ENCODE results near the gene PHF23.

Gene PHF23

DNA sequence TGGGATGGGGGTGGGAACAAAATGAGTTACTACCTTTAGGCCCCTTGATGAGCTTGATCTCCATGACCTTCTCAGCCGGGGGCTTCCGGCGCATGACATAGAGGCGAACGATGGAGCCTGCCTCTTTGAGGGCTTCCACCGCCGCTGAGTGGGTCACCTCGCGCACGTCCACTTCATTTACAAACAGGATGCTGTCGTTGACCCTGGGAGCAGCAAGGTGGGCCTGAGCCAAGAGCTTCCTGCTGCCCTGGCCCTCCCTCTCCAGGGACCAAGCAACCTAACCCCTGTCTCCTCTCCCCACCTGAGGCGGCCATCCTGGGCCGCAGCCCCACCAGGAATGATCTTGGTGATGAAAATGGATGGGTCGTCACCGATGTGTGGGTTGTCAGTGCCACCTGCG is 35.9 kb downstream of the PHF23 start:
- no peak for DNase-seq (ENCODE audit: low spot score)

DNA sequence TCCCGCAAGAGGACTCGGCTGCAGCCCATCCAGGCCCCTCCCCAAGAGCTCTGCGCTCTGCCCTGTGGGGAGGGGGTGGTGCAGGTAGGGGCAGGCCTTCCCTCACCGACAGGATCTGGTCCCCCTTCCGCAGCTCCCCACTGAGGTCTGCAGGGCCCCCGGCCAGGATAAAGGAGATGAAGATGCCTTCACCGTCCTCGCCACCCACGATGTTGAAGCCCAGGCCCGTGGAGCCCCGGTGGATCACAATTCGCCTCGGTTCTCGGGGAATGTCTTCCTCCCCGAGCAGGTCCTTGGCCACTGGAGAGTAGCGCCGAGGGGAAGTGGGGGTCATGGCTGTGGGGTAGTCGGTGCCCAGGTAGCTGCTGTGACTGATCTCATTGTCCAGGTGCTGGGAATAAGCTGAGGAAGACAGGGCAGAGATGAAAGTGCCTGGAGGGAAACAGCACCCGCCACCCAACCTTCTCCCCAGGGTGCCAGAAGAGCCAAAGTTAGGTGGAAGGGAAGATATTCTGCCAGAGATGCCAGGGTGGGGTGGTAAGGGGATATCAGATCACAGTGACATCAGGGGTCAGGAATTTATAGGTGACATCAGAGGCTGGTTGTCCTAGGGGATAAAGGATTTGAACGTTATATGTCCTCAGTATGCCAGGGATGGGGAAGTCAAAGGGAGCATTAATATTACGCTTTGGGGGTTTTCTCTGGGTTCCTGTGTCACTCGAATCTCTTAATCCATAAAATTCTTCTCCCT is 42.4 kb downstream of the PHF23 start:
- DNase-seq (ENCODE audit: low spot score) = no peak

DNA sequence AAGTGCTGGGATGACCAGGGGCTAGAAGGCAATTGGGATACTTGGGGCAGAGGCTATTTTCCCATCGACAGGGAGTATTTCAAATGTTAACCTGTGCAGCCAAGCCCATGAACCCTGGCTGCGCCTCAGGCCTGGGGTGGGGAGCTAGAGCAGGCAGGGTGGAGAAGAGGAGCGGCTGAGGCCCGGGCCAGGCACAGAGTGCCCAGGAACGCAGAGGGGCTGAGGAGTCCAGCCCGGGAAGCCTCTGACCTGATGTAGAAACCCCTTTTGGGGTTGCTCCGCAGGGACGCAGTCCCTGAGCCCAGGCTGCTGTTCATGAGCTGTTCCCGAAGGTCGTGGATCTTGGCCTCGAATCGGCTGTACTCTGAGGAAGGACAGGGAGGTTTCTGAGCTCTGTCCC is 43.3 kb downstream of the PHF23 start:
- no peak for DNase-seq (ENCODE audit: low spot score)

DNA sequence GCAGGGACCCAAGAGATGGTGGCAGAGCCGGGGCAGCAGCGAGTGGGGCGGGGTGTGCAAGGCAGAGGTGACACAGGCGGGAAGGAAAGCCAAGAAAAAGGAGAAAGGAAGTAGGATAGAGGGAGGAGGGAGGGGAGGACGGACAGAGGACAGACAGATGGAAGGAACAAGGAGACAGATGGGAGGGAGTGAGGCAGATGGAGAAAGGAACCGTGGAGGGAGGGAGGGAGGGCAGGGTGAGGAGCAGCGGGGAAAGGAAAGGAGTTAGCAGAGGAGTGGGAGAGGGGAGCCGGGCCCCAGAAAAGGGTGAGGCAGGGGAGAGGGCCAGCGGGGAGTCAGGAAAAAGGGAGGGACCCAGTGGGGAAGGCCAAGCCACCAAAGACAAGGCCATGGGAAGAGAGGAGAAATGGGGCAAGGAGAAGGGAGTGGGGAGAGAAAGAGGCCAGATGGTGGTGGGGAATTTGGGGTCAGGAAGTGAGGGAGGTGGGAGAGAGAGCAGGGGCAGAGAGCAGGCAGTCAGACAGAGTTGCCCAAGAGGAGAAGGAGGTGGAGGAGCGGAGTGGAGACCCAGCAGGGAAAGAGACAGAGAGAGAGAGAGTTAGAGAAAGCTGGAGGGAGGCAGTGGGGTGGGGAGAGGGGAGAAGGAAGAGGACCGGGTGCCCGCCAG is 46.9 kb downstream of the PHF23 start:
- DNase-seq (ENCODE audit: low spot score) = no peak

DNA sequence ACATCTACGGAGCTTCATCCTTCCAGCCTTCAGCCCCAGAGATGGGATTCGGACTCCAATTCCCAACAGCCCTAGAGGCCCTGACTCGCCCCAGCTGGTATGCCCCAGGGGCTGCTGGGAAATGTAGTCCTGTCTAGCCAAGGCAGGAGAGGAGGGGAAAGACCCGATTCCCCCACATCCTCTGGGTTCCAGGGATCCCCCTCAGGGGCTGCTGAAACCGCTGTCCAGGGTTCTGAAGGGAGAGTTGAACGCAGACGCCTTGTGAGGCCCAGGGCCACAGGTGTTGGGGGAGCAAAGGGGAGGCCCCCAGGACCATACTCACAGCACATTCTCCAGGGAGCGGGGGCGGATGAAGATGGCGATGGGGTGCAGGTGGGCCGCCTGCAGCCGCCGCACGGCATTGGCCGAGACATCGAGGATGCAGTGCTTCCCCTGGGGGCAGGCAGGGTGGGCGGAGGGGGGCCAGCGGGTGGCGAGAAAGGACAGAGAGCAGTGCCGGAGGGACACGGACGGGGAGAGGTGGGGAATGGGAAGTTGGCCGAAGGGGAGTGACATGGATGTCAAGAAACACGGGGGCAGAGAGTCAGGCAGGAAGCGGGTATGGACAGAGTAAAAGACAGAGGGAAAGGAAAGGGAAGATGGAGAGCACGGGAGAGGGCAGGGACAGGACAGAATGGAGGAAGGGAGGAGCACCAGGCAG is 47.5 kb downstream of the PHF23 start:
- peak; percentile 75 for DNase-seq (ENCODE audit: low spot score)

DNA sequence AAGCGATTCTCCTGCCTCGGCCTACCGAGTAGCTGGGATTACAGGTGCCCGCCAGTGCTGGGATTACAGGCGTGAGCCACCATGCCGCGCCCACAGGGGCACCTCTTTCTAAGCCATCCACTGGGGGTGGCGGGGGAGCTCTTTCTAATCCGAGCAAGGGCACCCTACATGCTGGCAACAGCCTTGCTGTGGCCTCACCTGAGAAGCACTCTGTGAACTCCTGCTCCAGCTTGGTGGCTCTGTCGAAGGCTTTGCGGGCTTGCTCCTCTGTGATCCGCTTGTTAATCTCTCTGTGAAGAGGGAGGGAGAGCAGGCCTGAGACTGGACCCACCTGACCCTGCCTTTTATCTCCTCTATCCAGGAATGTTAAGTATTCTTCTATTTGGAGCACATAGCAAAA is 48.2 kb downstream of the PHF23 start:
- no peak for DNase-seq (ENCODE audit: low spot score)

DNA sequence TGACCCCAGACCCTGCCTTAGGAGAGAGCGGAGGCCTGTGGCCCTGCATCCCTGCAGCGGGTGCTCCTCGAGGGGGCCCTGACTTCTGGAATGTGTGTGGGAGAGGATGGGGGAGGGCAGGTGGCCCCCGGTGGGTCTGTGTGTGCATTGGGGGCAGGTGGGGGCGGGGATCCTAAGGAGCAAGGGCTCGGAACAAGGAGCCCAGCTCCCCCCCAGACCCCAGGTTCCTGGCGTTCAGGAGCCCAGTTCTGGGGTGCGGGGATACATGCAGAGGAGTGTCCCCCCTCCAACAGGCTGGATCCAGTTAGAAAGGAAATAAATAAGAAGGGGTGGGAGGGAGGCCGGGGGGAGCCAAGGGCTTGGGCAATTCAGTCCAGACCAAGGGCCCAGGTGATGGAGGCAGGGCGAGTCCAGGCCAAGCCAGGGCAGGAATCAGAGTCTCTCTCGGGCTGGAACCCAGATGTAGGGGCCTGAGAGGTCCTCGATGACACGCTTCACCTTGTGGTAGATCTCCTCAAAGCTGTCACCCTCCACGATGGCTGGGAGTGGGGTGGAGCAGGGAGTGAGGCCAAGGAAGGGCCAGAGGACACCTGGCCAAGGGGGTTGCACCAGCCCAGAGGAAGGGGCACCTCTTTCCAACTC is 48.9 kb downstream of the PHF23 start:
- DNase-seq (ENCODE audit: low spot score) = no peak

DNA sequence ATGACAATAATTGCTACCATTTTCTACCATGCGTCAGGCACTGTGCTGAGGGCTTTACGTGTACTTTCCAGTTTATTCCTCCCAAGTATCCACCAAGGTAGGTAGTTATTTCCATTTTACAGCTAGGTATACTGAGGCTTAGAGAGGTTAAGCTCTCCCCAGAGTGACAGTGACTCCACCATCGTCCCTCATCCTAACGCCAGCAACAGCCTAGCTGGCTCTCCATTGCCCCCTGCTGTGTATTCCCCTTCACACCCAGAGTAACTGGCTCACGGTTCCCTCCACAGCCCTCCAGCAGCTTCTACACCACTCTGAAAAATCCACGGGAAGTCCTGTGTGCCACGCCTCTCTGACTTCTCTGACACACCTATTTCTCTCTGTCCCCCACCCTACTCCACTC is 53.0 kb downstream of the PHF23 start:
- DNase-seq (ENCODE audit: low spot score) = no peak
